B cell (primary cell): ENCODE measurements around the gene C10orf105.

Experiments
- CTCF ChIP-seq: fragments of 200-600 bp; IDR thresholded peaks from one replicate; pipeline ENCODE4 v1.8.0; 2022; ENCODE audit warnings: antibody characterized with exemption, mild to moderate bottlenecking
- EZH2 ChIP-seq: IDR thresholded peaks from 2 replicates; pipeline ENCODE4 v1.6.1; 2012; ENCODE audit warnings: borderline replicate concordance, low read depth, mild to moderate bottlenecking, moderate library complexity, low read length; ENCODE audit not compliant: insufficient read depth, poor library complexity, severe bottlenecking

- TF ChIP-seq CTCF (no peak), EZH2 (no peak)
Measured at GRCh38 chr10:71706216-71707121, 13.1 kb downstream of the C10orf105 start.
